Uterus (tissue), 4 donors: ENCODE data around the gene PTPN13. TPM values are rescaled to one million over a fixed set of nuclear protein-coding genes. Genes with fewer than 3 reads are reported as not detected.

Source experiments
- DNase-seq, 2 donors: peaks; one replicate each; pipeline ENCODE4 v3.0.0-alpha.2; 2019 to 2020
- H3K27ac ChIP-seq, 2 donors: fragments of 200-600 bp; sonication (generic); 1 replicate in 1 of 2; 2 replicates in 1 of 2; pipeline ENCODE4 v1.5.1; 2016 to 2018
- H3K27me3 ChIP-seq, 2 donors: fragments of 200-600 bp; sonication (generic); one replicate each; pipeline ENCODE4 v1.5.1; 2018 to 2019; ENCODE audit warnings: control low read depth in 1 of 2
- H3K36me3 ChIP-seq, 2 donors: fragments of 200-600 bp; sonication (generic); one replicate each; pipeline ENCODE4 v1.5.1; 2019; ENCODE audit warnings: control low read depth in 1 of 2
- H3K4me1 ChIP-seq, 2 donors: fragments of 200-600 bp; sonication (generic); one replicate each; pipeline ENCODE4 v1.5.1; 2018 to 2019; ENCODE audit warnings: control low read depth in 1 of 2
- H3K4me3 ChIP-seq, 2 donors: fragments of 200-600 bp; sonication (generic); 1 replicate in 1 of 2; 2 replicates in 1 of 2; pipeline ENCODE4 v1.5.1; 2018 to 2019; ENCODE audit warnings: mild to moderate bottlenecking in 1 of 2
- H3K9me3 ChIP-seq, 2 donors: fragments of 200-600 bp; sonication (generic); one replicate each; pipeline ENCODE4 v1.5.1; 2019; ENCODE audit warnings: control low read depth in 1 of 2
- CTCF ChIP-seq, 4 experiments: fragments of 200-600 bp in 2 of 4; fragments of 450-650 bp in 2 of 4; sonication (generic) in 2 of 4; IDR thresholded peaks; one replicate each; pipeline ENCODE4 v1.5.1; 2016 to 2019; ENCODE audit warnings: antibody characterized with exemption in 4 of 4, mild to moderate bottlenecking in 2 of 4, moderate library complexity in 1 of 4
- POLR2A ChIP-seq, 2 donors: fragments of 450-650 bp; IDR thresholded peaks; one replicate each; pipeline ENCODE4 v1.6.1; 2016; ENCODE audit warnings: antibody characterized with exemption in 2 of 2, mild to moderate bottlenecking in 1 of 2, moderate library complexity in 1 of 2
- intact Hi-C: fragments of 100-400 bp; cut with DNase I; formaldehyde crosslinking; loops from one replicate; pipeline ENCODE4 v1.15.1; 2023; ENCODE audit warnings: low total_unique reads
- total RNA-seq, 4 donors: library from RNA; depleted of rRNA in 3 of 4; stranded (reverse); fragments of >200 nt in 3 of 4; gene quantifications; one replicate each; pipeline versions ENCODE4 v1.1.0 to v1.2.4, GENCODE V29; 2014 to 2023
- donor health status: DM: yes; HTN: yes; CAD: no.

The PTPN13 gene
- total RNA-seq, 4 donors from 2014 or later, result 24.3 to 79.2 (median 37.9) TPM

GRCh38 chr4:86664959-86665358 is 70.8 kb downstream of the PTPN13 start:
- Histone ChIP-seq H3K27me3 (no peaks in the 10 kb centered on the region), H3K4me1 (no peaks in the 10 kb centered on the region), H3K4me3 (no peak overlapping the region), H3K36me3 (no peaks in the 10 kb centered on the region), H3K27ac (no peak overlapping the region), H3K9me3 (no peaks in the 10 kb centered on the region)
- intact Hi-C loops, result no loop called here
- no peak for DNase-seq
- TF ChIP-seq POLR2A (IDR thresholded peaks at IDR 0.05) (no peak), CTCF (IDR thresholded peaks at IDR 0.05) (no peak)

- Histone ChIP-seq H3K4me3 (no peak overlapping the region), H3K4me1 (no peaks in the 10 kb centered on the region), H3K9me3 (no peaks in the 10 kb centered on the region), H3K36me3 (no peaks in the 10 kb centered on the region), H3K27me3 (no peaks in the 10 kb centered on the region), H3K27ac (no peak overlapping the region)
- intact Hi-C loops, result no loop called here
- no peak for DNase-seq
- no peak for TF ChIP-seq POLR2A (IDR thresholded peaks at IDR 0.05)
- no peak for TF ChIP-seq CTCF (IDR thresholded peaks at IDR 0.05)
Observed at GRCh38 chr4:86670298-86670697, 76.2 kb downstream of the PTPN13 start.

GRCh38 chr4:86670756-86671155 is 76.6 kb downstream of the PTPN13 start:
- no peaks in the 10 kb centered on the region for H3K9me3 ChIP-seq
- TF ChIP-seq CTCF (IDR thresholded peaks at IDR 0.05) (no peak), POLR2A (IDR thresholded peaks at IDR 0.05) (no peak)
- no peak overlapping the region for H3K27ac ChIP-seq
- no peaks in the 10 kb centered on the region for H3K27me3 ChIP-seq
- no peak for DNase-seq
- no peak overlapping the region for H3K4me3 ChIP-seq
- H3K4me1 ChIP-seq, result no peaks in the 10 kb centered on the region
- intact Hi-C loops, result no loop called here
- no peaks in the 10 kb centered on the region for H3K36me3 ChIP-seq

GRCh38 chr4:86675548-86675947 is 81.4 kb downstream of the PTPN13 start:
- Histone ChIP-seq H3K4me3 (no peak overlapping the region), H3K36me3 (no peaks in the 10 kb centered on the region), H3K27me3 (no peaks in the 10 kb centered on the region), H3K9me3 (no peaks in the 10 kb centered on the region), H3K4me1 (no peaks in the 10 kb centered on the region), H3K27ac (no peak overlapping the region)
- DNase-seq, result no peak
- TF ChIP-seq CTCF (IDR thresholded peaks at IDR 0.05) (no peak), POLR2A (IDR thresholded peaks at IDR 0.05) (no peak)
- intact Hi-C loops, result no loop called here

- no peaks in the 10 kb centered on the region for H3K27me3 ChIP-seq
- H3K36me3 ChIP-seq, result no peaks in the 10 kb centered on the region
- H3K9me3 ChIP-seq, result no peaks in the 10 kb centered on the region
- no peak overlapping the region for H3K27ac ChIP-seq
- intact Hi-C loops, result no loop called here
- H3K4me1 ChIP-seq, result no peaks in the 10 kb centered on the region
- DNase-seq, result no peak
- no peak overlapping the region for H3K4me3 ChIP-seq
- no peak for TF ChIP-seq POLR2A (IDR thresholded peaks at IDR 0.05)
- no peak for TF ChIP-seq CTCF (IDR thresholded peaks at IDR 0.05)
Observed at GRCh38 chr4:86678796-86679195, 84.7 kb downstream of the PTPN13 start.
